T-helper 17 cell (primary cell): ENCODE data around the gene PIP5K1A. TPM values are rescaled to one million over a fixed set of nuclear protein-coding genes. Genes with fewer than 3 reads are reported as not detected.
"Not testable (repeated sequence)": the region's sequence is repeated elsewhere in the genome, so short reads cannot be mapped to it uniquely, and the experiment has no call there.

ENCODE experiments used
- ATAC-seq: fragments of 150-1000 bp; cut with Tn5 transposase; 2 replicates; pipeline ENCODE4 v1.10.0; 2021; ENCODE audit warnings: mild to moderate bottlenecking, moderate library complexity
- DNase-seq, 3 donors: peaks; one replicate each; pipeline versions ENCODE4 v3.0.0 to v3.0.0-alpha.2; 2020 to 2021
- H3K9me3 ChIP-seq: one replicate; pipeline ENCODE4 v1.7.0; 2013; ENCODE audit warnings: low read length, mild to moderate bottlenecking; ENCODE audit not compliant: control insufficient read depth, poor library complexity, severe bottlenecking
- H3K27ac Mint-ChIP-seq: one replicate; pipeline ENCODE4 v1.8.0; 2022; ENCODE audit warnings: mild to moderate bottlenecking, moderate library complexity, mixed read lengths
- H3K27me3 Mint-ChIP-seq: one replicate; pipeline ENCODE4 v1.8.0; 2022; ENCODE audit warnings: mixed read lengths
- H3K36me3 Mint-ChIP-seq: one replicate; pipeline ENCODE4 v1.8.0; 2022; ENCODE audit warnings: low read depth, mixed read lengths
- H3K4me1 Mint-ChIP-seq: one replicate; pipeline ENCODE4 v1.8.0; 2022; ENCODE audit warnings: mild to moderate bottlenecking, mixed read lengths
- H3K4me3 Mint-ChIP-seq: one replicate; pipeline ENCODE4 v1.8.0; 2022; ENCODE audit warnings: mild to moderate bottlenecking, moderate library complexity, mixed read lengths
- total RNA-seq, 4 donors: library from RNA in 2 of 4; stranded (reverse) in 2 of 4; gene quantifications; one replicate each; pipeline ENCODE4 v1.2.3 and lab custom pipeline; 2022 to 2026

Gene PIP5K1A
- total RNA-seq, 2 donors from 2014 or later: 41.6 to 43.3 TPM

DNA sequence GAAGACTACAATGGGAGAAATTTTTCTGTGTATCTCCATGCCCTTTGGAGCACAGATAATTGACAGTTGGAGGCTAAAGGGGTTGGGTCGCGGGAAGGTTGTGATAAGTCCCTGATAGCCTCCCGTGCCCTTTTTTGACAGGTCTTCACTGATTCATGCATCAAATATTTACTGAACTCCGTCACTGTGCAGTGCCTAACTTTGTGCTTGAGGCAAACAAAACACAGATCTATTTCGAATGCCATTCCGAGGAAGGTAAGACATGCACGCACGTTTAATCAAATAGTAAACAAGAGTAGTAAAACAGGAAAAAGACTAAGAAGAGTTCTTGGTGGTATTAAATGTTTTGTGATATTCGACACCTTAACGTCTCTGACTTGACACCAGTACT is 494 bp upstream of the PIP5K1A start:
- H3K9me3 ChIP-seq: no peaks in the 10 kb centered on the region
- Mint-ChIP-seq H3K27me3 (no peaks in the 10 kb centered on the region), H3K4me3 (peak overlapping the region; percentile 100), H3K4me1 (peaks cover 31% of the 10 kb centered on the region), H3K27ac (peak overlapping the region; percentile 100), H3K36me3 (peaks cover 6% of the 10 kb centered on the region)
- DNase-seq (no peak), ATAC-seq (no peak)

DNA sequence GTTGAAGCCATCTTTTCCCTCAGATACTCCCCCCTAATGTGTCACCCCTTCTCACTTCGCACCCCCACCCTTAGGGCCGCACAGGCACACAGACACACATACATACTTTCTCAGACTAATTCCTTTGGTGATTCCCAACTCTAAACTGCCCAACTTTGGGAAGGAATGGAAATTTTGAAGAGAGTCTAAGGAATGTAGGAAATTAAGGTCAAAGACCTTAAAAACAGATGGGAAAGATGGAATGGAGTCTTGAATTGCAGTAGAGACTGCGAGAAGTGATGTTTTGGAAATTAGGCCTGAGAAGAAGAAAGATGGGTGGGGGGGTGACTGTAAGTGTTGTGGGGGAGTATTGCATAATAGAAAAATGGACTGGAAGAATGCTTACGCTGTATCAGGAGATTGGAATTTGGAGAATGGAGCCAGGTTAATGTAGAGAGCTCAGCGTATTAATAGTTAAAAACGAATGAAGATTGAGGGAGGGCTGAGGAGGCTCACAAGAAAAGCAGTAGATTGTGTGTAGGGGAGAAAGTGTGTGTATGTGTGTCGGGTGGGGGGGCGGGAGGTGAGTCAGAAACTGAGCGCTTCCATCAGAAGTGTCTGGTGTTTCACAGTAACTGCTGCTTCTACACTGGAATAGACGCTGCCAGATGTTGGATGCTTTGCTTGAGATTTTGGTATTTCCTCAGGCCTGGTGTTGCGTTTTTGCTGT is 1.7 kb downstream of the PIP5K1A start:
- peaks cover 34% of the 10 kb centered on the region for H3K4me1 Mint-ChIP-seq

DNA sequence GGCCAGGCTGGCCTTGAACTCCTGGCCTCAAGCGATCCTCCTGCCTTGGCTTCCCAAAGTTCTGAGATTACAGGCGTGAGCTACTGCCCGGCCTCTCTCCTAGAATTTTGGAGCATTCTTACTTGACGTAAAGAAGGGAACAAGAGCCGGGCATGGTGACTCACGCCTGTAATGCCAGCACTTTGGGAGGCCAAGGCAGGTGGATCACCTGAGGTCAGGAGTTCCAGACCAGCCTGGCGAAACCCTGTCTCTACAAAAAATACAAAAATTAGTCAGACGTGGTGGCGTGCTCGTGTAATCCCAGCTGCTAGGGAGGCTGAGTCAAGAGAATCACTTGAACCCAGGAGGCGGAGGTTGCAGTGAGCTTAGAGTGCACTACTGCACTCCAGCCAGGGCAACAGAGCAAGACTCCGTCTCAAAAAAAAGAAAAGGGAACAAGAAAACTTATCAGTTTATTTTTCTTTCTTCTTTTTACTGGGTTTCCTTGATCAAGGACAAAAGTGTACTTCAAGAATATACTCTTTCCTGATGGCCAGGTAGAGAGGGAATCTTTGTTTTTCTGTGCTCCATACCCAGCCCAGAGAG is 7.1 kb downstream of the PIP5K1A start:
- not testable (repeated sequence) for H3K9me3 ChIP-seq, ATAC-seq, H3K4me3 Mint-ChIP-seq, H3K27me3 Mint-ChIP-seq, H3K36me3 Mint-ChIP-seq, H3K4me1 Mint-ChIP-seq, DNase-seq
- peak overlapping the region; percentile 72 for H3K27ac Mint-ChIP-seq

More for the DNA sequence above, 1.7 kb downstream of the PIP5K1A start:
- Mint-ChIP-seq H3K27me3 (no peaks in the 10 kb centered on the region), H3K27ac (peak overlapping the region; percentile 100), H3K36me3 (peaks cover 6% of the 10 kb centered on the region), H3K4me3 (peak overlapping the region; percentile 100)
- ATAC-seq (no peak), DNase-seq (no peak)
- H3K9me3 ChIP-seq: no peaks in the 10 kb centered on the region

DNA sequence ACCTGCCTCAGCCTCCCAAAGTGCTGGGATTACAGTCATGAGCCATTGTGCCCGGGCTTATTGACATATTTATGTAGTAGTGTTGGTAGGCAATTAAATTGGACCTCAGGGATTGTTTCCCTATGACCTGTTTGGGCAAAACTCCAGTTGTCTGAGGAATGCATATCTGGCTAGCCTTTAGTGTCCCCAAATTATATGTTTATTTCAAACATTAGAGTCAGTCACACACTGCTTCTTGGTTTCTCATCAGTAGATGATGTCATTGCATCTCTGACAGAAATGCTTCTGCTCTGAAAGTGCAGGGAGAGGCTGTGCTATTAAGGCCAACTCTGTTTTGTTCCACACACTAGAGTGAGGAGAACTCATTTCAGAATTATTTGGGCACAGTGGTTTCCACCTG is 12.5 kb downstream of the PIP5K1A start:
- Mint-ChIP-seq H3K27ac (peak overlapping the region; percentile 53), H3K27me3 (no peaks in the 10 kb centered on the region), H3K4me1 (peaks cover 14% of the 10 kb centered on the region), H3K4me3 (no peak overlapping the region), H3K36me3 (no peaks in the 10 kb centered on the region)
- no peaks in the 10 kb centered on the region for H3K9me3 ChIP-seq
- ATAC-seq: no peak
- no peak for DNase-seq

DNA sequence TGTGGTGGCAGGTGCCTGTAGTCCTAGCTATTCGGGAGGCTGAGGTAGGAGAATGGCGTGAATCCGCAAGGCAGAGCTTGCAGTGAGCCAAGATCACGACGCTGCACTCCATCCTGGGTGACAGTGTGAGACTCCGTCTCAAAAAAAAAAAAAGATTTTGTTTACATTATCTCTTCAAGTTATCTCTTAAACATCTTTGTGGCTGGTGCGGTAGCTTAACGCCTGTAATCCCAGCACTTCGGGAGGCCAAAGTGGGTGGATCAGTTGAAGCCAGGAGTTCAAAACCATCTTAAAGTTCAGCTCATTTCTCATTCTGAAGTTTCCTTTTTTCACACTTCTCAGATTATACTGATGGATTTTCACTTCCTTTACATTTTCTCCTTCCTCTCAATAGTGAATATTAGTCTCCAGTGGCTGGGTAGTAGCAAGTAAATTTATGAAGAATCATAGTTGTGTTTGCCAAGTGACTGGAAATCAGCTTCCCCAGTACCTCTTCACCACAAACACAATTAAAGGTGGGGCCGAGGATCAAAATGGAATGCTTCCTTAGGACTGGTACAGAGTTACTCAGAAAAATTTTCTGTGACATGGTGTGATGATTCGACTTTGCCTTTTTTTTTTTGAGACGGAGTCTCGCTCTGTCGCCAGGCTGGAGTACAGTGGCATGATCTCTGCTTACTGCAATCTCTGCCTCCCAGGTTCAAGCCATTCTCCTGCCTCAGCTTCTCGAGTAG is 13.8 kb downstream of the PIP5K1A start:
- ATAC-seq (no peak), DNase-seq (no peak)
- no peaks in the 10 kb centered on the region for H3K9me3 ChIP-seq
- Mint-ChIP-seq H3K36me3 (no peaks in the 10 kb centered on the region), H3K4me3 (peak overlapping the region; percentile 59), H3K4me1 (peaks cover 18% of the 10 kb centered on the region), H3K27ac (peak overlapping the region; percentile 88), H3K27me3 (no peaks in the 10 kb centered on the region)

DNA sequence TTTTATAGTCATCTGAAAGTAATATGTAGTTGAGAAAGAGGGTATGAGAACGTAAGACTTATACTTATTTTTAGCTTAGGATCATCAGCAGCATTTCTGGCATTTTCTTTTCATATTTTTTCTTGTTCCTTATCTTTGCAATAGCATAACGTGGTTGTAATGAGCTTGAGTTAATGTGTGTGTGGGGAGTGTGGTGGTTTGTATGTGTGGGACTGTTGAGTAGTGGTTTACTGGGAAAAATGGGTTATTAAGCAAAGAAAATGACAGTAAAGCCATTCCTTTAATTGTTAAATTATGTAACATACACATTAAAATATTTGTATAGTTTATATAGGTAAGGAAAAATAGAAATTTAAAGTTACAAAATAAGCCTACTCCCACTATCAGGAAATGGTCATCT is 15.2 kb downstream of the PIP5K1A start:
- Mint-ChIP-seq H3K4me1 (peaks cover 20% of the 10 kb centered on the region), H3K27ac (peak overlapping the region; percentile 88), H3K36me3 (no peaks in the 10 kb centered on the region), H3K4me3 (no peak overlapping the region), H3K27me3 (no peaks in the 10 kb centered on the region)
- no peak for DNase-seq
- ATAC-seq: no peak
- H3K9me3 ChIP-seq: no peaks in the 10 kb centered on the region

DNA sequence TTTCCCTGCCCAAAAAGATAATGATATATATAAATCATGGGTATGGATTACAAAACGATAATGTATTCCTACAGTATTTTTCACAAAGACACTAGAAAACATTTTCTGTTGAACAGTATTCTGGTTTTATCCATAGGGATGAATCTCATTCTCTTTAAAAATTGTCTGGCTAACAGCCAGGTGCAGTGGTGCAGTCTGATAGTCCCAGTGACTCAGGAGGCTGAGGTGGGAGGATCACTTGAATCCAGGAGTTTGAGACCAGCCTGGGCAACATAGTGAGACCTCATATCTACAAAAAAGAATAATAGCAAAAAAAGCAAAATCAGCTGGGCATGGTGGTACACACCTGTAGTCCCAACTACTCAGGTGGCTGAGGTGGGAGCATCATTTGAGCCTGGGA is 23.3 kb downstream of the PIP5K1A start:
- ATAC-seq (no peak), DNase-seq (no peak)
- H3K4me3 Mint-ChIP-seq: no peak overlapping the region
- H3K36me3 Mint-ChIP-seq: peaks cover 2% of the 10 kb centered on the region
- H3K9me3 ChIP-seq: no peaks in the 10 kb centered on the region
- no peaks in the 10 kb centered on the region for H3K27me3 Mint-ChIP-seq
- H3K27ac Mint-ChIP-seq: no peak overlapping the region
- peaks cover 6% of the 10 kb centered on the region for H3K4me1 Mint-ChIP-seq

DNA sequence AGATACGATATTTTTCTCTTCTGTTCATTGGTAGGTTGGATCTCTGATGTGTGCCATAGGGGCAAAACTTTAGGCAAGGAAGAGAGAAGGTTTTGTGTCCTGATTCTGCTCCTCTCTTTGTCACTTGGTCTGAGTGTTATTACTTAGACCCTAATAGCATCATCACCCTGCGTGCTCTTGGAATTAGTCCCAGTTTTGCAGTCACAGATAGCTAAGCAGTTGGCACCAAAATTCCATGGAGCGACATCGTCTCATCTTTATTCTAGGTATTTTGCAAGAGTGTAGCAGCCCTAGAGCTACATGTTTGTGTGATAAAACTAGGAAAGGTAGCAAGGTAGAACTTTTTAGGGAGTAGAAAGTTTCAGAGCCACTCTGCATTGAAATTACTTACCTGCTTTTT is 23.8 kb downstream of the PIP5K1A start:
- H3K27me3 Mint-ChIP-seq: no peaks in the 10 kb centered on the region
- H3K4me1 Mint-ChIP-seq: peaks cover 5% of the 10 kb centered on the region
- H3K4me3 Mint-ChIP-seq: no peak overlapping the region
- peak overlapping the region; percentile 43 for H3K27ac Mint-ChIP-seq
- H3K36me3 Mint-ChIP-seq: peaks cover 2% of the 10 kb centered on the region
- H3K9me3 ChIP-seq: no peaks in the 10 kb centered on the region
- DNase-seq (no peak), ATAC-seq (no peak)

DNA sequence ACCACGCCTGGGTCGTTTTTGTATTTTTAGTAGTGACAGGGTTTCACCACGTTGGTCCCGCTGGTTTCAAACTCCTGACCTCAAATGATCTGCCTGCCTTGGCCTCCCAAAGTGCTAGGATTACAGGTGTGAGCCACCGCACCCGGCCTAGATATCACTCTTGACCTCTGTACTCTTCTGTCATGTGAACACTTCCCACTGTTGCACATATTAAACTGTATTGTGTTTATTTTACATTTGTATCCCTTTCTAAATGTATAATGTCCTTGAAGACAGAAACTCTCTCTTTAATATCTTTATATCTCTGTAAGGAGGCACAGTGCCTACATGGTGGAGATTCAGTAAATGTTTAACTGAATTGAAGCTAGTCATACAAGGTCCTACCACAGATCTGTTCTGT is 36.9 kb downstream of the PIP5K1A start:
- DNase-seq (no peak), ATAC-seq (no peak)
- Mint-ChIP-seq H3K36me3 (peaks cover 14% of the 10 kb centered on the region), H3K4me3 (no peak overlapping the region), H3K27me3 (no peaks in the 10 kb centered on the region), H3K27ac (no peak overlapping the region), H3K4me1 (peaks cover 4% of the 10 kb centered on the region)
- no peaks in the 10 kb centered on the region for H3K9me3 ChIP-seq

DNA sequence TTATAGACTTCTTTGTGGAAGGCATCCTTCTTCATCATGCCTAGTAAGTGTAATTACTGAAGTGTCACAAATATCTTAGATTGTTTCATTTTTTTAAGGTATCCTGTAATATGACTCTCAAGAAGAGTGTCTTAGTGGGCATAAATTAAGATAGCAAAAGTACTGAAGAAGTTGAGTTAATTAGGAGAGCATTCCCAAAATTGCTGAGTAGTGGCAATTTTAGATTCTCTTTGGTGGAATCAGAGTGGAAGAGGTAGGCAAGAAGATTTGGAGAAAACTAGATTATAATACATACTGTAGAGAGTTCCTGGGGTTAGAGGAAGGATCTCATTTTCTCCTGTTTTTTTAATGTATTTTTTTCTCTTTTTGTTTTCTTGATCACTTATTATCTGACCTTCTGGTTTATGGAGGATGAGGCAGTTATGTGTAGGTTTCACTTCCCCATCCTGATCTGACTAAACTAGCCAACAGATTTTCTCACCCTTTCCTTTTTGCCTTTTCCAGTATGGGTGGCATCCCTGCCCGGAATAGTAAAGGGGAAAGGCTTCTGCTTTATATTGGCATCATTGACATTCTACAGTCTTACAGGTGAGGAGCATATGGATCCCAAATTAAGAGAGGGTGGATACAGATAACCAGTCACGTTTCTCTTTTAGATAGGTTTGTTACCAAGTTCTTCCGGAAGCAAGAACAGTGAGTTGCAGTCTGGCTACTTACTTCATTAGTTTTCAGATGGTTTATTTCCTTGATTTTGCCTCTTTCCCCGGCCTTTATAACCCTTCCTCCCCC is 39.5 kb downstream of the PIP5K1A start:
- Mint-ChIP-seq H3K27ac (peak overlapping the region; percentile 45), H3K36me3 (peaks cover 18% of the 10 kb centered on the region), H3K27me3 (no peaks in the 10 kb centered on the region), H3K4me1 (peaks cover 4% of the 10 kb centered on the region), H3K4me3 (no peak overlapping the region)
- no peak for ATAC-seq
- no peaks in the 10 kb centered on the region for H3K9me3 ChIP-seq
- DNase-seq: no peak

DNA sequence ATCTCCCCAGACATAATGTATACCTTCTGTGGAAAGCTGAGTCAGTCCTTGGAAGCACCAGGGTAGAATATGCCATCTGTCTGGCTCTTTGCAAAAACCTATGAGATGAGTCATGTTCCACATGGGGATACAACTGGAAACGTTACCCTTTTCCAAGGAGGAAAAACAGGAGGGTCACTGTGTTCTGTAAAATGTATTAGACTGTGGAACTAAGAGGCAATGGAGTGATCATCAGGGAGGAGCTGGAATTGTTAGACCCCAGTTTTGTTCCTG is 40.1 kb downstream of the PIP5K1A start:
- Mint-ChIP-seq H3K4me3 (no peak overlapping the region), H3K27me3 (no peaks in the 10 kb centered on the region), H3K4me1 (peaks cover 4% of the 10 kb centered on the region), H3K27ac (peak overlapping the region; percentile 45), H3K36me3 (peaks cover 18% of the 10 kb centered on the region)
- ATAC-seq (no peak), DNase-seq (no peak)
- no peaks in the 10 kb centered on the region for H3K9me3 ChIP-seq

DNA sequence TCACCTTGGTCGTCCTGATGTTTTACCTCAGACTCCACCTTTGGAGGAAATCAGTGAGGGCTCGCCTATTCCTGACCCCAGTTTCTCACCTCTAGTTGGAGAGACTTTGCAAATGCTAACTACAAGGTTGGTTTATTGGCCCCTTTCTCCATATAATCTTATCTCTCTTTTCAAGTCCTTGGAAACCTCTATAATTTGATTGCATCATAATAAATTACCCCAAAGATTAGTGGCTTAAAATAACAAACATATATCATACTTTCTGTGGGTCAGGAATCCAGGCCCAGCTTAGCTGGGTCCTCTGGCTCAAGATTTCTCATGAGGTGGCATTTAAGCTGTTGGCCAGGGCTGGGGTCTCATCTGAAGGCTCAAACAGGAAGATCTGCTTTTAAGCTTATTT is 44.1 kb downstream of the PIP5K1A start:
- Mint-ChIP-seq H3K4me3 (no peak overlapping the region), H3K27me3 (no peaks in the 10 kb centered on the region), H3K4me1 (peaks cover 4% of the 10 kb centered on the region), H3K27ac (peak overlapping the region; percentile 43), H3K36me3 (peaks cover 13% of the 10 kb centered on the region)
- DNase-seq (no peak), ATAC-seq (no peak)
- H3K9me3 ChIP-seq: no peaks in the 10 kb centered on the region

DNA sequence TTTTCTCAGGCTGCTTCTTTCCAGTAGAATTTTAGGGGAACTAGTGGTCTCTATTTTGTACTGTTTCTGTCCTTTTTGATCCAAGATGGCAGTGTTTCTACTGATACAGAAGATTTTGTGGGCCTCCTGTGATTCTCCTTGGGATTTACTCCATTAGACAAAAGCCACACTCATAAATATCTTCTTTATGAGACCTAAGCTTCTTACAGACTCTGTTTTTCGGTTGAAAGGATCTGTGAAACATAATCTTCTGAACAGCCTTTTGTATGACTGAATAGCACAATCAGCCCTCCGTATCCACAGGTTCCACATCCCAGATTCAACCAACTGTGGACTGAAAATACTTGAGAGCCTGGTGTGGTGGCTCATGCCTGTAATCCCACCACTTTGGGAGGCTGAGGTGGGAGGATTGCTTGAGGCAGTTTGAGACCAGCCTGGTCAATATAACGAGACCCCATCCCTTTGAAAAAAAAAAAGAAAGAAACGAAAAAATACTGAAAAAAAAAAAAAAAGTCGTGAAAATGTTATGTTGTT is 45.4 kb downstream of the PIP5K1A start:
- H3K9me3 ChIP-seq: no peaks in the 10 kb centered on the region
- no peaks in the 10 kb centered on the region for H3K27me3 Mint-ChIP-seq
- no peak overlapping the region for H3K4me3 Mint-ChIP-seq
- DNase-seq (no peak), ATAC-seq (no peak)
- peaks cover 11% of the 10 kb centered on the region for H3K36me3 Mint-ChIP-seq
- H3K27ac Mint-ChIP-seq: no peak overlapping the region
- peaks cover 2% of the 10 kb centered on the region for H3K4me1 Mint-ChIP-seq
